ENCODE data around the gene RILPL2. TPM values are rescaled to one million over a fixed set of nuclear protein-coding genes. Genes with fewer than 3 reads are reported as not detected.
A peak's percentile ranks its signal among the peaks of the same experiment; 100 is the strongest.

Gene RILPL2
- total and polyA plus RNA-seq, 9 of the 15 experiments (the other 6 are each of a cell fraction or from before 2014, with no cell fraction given): 0.61 to 5.8 (median 4.3) TPM

- TF ChIP-seq, protein P1, sequence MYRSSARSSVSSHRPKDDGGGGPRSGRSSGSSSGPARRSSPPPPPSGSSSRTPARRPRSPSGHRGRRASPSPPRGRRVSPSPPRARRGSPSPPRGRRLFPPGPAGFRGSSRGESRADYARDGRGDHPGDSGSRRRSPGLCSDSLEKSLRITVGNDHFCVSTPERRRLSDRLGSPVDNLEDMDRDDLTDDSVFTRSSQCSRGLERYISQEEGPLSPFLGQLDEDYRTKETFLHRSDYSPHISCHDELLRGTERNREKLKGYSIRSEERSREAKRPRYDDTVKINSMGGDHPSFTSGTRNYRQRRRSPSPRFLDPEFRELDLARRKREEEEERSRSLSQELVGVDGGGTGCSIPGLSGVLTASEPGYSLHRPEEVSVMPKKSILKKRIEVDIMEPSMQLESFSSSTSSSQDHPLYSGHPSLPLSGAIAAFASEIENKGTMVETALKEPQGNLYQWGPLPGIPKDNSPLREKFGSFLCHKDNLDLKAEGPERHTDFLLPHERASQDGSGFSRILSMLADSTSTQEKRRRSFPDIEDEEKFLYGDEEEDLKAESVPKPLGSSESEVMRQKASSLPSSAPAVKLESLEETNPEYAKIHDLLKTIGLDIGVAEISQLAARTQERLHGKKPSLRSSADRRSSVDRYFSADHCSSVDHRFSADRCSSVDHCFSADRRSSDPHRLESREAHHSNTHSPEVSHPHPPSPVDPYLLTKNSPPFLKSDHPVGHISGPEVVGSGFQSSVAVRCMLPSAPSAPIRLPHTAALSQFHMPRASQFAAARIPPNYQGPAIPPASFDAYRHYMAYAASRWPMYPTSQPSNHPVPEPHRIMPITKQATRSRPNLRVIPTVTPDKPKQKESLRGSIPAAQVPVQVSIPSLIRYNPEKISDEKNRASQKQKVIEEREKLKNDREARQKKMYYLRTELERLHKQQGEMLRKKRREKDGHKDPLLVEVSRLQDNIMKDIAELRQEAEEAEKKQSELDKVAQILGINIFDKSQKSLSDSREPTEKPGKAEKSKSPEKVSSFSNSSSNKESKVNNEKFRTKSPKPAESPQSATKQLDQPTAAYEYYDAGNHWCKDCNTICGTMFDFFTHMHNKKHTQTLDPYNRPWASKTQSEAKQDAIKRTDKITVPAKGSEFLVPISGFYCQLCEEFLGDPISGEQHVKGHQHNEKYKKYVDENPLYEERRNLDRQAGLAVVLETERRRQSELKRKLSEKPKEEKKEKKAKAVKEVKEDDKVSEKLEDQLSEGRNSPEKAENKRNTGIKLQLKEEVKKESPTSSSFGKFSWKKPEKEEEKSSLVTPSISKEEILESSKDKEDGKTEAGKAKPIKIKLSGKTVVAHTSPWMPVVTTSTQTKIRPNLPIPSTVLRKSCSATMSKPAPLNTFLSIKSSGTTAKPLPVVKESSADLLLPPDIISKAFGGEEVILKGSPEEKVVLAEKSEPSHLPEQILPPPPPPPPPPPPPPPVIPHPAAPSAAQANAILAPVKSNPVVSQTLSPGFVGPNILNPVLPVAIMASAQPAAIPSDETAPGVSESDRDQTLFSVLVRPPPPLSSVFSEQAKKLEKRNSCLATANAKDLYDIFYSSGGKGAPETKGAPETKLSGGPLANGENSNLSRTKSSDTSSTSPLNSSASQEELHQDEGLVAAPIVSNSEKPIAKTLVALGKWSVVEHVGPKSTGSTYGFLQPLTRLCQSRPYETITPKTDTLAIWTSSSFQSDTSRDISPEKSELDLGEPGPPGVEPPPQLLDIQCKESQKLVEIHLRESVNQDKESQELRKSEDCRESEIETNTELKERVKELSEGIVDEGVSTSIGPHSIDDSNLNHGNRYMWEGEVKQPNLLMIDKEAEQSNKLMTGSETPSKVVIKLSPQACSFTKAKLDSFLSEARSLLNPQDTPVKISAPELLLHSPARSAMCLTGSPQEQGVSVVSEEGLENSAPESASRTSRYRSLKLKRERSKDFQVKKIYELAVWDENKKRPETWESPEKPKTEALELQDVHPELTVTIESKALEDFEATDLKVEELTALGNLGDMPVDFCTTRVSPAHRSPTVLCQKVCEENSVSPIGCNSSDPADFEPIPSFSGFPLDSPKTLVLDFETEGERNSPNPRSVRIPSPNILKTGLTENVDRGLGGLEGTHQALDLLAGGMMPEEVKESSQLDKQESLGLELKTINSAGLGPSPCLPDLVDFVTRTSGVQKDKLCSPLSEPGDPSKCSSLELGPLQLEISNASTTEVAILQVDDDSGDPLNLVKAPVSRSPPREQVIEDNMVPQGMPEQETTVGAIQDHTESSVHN (IDR thresholded peaks at IDR 0.05; ENCODE audit: borderline replicate concordance in 1 of 2, low read depth in 1 of 2): no peak
- TF ChIP-seq ZBTB1 (CRISPR knock-in tag; IDR thresholded peaks at IDR 0.05; ENCODE audit: borderline replicate concordance, low read depth) (0 out of 2 replicates have a peak, but pooled peaks have one; percentile 59), ZNF561 (CRISPR knock-in tag; conservative IDR thresholded peaks at IDR 0.05) (no peak), ZNF589 (CRISPR knock-in tag; IDR thresholded peaks at IDR 0.05; ENCODE audit: low read depth) (peak; percentile 83; the same call in 1 of the 2 replicates), KLF13 (tag; IDR thresholded peaks at IDR 0.05; ENCODE audit: borderline replicate concordance, low read depth) (peak; percentile 53; the same call in 1 of the 2 replicates), CBFA2T3 (IDR thresholded peaks at IDR 0.05) (peak; percentile 97), NELFE (IDR thresholded peaks at IDR 0.05; ENCODE audit: insufficient read depth, insufficient read length) (no peak), ETS1 (conservative IDR thresholded peaks at IDR 0.05; ENCODE audit: control insufficient read depth, low read depth, low read length) (peak; percentile 79; the same call in 1 of the 2 replicates), LEF1 (IDR thresholded peaks at IDR 0.05) (peak; percentile 73; the same call in 1 of the 2 replicates), NCOR1 (IDR thresholded peaks at IDR 0.05) (peak; percentile 96), CC2D1A (IDR thresholded peaks at IDR 0.05) (peak; percentile 90; the same call in 1 of the 2 replicates), NR3C1 (CRISPR knock-in tag; IDR thresholded peaks at IDR 0.05) (no peak), ZNF75A (CRISPR knock-in tag; IDR thresholded peaks at IDR 0.05) (no peak), PML (IDR thresholded peaks at IDR 0.05; ENCODE audit: low read length) (peak; percentile 95), SP1 (CRISPR knock-in tag; IDR thresholded peaks at IDR 0.05) (no peak; the same call in 1 of the 2 replicates), MEIS2 (IDR thresholded peaks at IDR 0.05; ENCODE audit: partially characterized antibody) (peak; percentile 40), OTX1 (CRISPR knock-in tag; IDR thresholded peaks at IDR 0.05) (no peak), POLR2AphosphoS5 (IDR thresholded peaks at IDR 0.05; ENCODE audit: control insufficient read depth, insufficient read depth, low read depth, low read length) (peak; percentile 94), CBX5 (IDR thresholded peaks at IDR 0.05; ENCODE audit: borderline replicate concordance, low read depth) (no peak), PHF20 (IDR thresholded peaks at IDR 0.05; ENCODE audit: partially characterized antibody) (peak; percentile 46)
Measured at GRCh38 chr12:123388177-123388950, 48.1 kb downstream of the RILPL2 start (continued).

All from K562 (cell line).